ENCODE results near the gene ABCA4. TPM values are rescaled to one million over a fixed set of nuclear protein-coding genes. Genes with fewer than 3 reads are reported as not detected.

ABCA4 gene
- total RNA-seq, 1 donor from 2014 or later = 1.2 TPM

GRCh38 chr1:94056171-94056570 is 64.8 kb downstream of the ABCA4 start:
- Mint-ChIP-seq H3K27me3 (ENCODE audit: insufficient read depth, low read depth) (no peaks in the 10 kb centered on the region), H3K4me1 (no peaks in the 10 kb centered on the region), H3K36me3 (no peaks in the 10 kb centered on the region), H3K4me3 (no peak overlapping the region), H3K27ac (no peak overlapping the region), H3K9me3 (no peaks in the 10 kb centered on the region)
- no peak for DNase-seq (ENCODE audit: low spot score)
- Histone ChIP-seq H3K9ac (no peak overlapping the region), H3K27ac (no peak overlapping the region), H2AFZ (replicated peaks) (no peak overlapping the region), H3K79me2 (ENCODE audit: low read depth) (no peaks in the 10 kb centered on the region), H3K36me3 (no peaks in the 10 kb centered on the region), H3F3A (ENCODE audit: low read depth) (no peaks in the 10 kb centered on the region), H3K27me3 (no peaks in the 10 kb centered on the region), H4K20me1 (ENCODE audit: low read depth) (no peaks in the 10 kb centered on the region), H3K4me1 (peaks cover 1% of the 10 kb centered on the region), H3K4me3 (no peak overlapping the region), H3K4me2 (no peak overlapping the region), H3K9me3 (ENCODE audit: low read depth) (no peaks in the 10 kb centered on the region)
- no peak for TF ChIP-seq CTCF (IDR thresholded peaks at IDR 0.05)
- no peak for TF ChIP-seq EZH2 (IDR thresholded peaks at IDR 0.05)
- no peak for TF ChIP-seq EZH2phosphoT487 (IDR thresholded peaks at IDR 0.05)

GRCh38 chr1:94055459-94056122 is 65.4 kb downstream of the ABCA4 start:
- Histone ChIP-seq H3K4me3 (no peak overlapping the region), H3K79me2 (ENCODE audit: low read depth) (no peaks in the 10 kb centered on the region), H3K9me3 (ENCODE audit: low read depth) (no peaks in the 10 kb centered on the region), H4K20me1 (ENCODE audit: low read depth) (no peaks in the 10 kb centered on the region), H3K27ac (no peak overlapping the region), H3K9ac (no peak overlapping the region), H3K4me2 (no peak overlapping the region), H3K27me3 (no peaks in the 10 kb centered on the region), H3K4me1 (peaks cover 7% of the 10 kb centered on the region), H3F3A (ENCODE audit: low read depth) (no peaks in the 10 kb centered on the region), H3K36me3 (no peaks in the 10 kb centered on the region), H2AFZ (replicated peaks) (no peak overlapping the region)
- Mint-ChIP-seq H3K36me3 (no peaks in the 10 kb centered on the region), H3K27ac (no peak overlapping the region), H3K4me1 (no peaks in the 10 kb centered on the region), H3K4me3 (no peak overlapping the region), H3K27me3 (ENCODE audit: insufficient read depth, low read depth) (no peaks in the 10 kb centered on the region), H3K9me3 (no peaks in the 10 kb centered on the region)
- DNase-seq (ENCODE audit: low spot score) = no peak
- TF ChIP-seq CTCF (IDR thresholded peaks at IDR 0.05) (no peak), EZH2phosphoT487 (IDR thresholded peaks at IDR 0.05) (no peak), EZH2 (IDR thresholded peaks at IDR 0.05) (no peak)

- Histone ChIP-seq H3K4me3 (no peak overlapping the region), H3K27ac (no peak overlapping the region), H3K36me3 (no peaks in the 10 kb centered on the region), H3K4me2 (no peak overlapping the region), H2AFZ (replicated peaks) (no peak overlapping the region), H3K4me1 (peaks cover 26% of the 10 kb centered on the region), H3K27me3 (no peaks in the 10 kb centered on the region), H4K20me1 (ENCODE audit: low read depth) (no peaks in the 10 kb centered on the region), H3F3A (ENCODE audit: low read depth) (peaks cover 16% of the 10 kb centered on the region), H3K9me3 (ENCODE audit: low read depth) (no peaks in the 10 kb centered on the region), H3K9ac (no peak overlapping the region), H3K79me2 (ENCODE audit: low read depth) (no peaks in the 10 kb centered on the region)
- no peak for DNase-seq (ENCODE audit: low spot score)
- H3K27ac Mint-ChIP-seq = no peak overlapping the region
- H3K36me3 Mint-ChIP-seq = no peaks in the 10 kb centered on the region
- peaks cover 22% of the 10 kb centered on the region for H3K4me1 Mint-ChIP-seq
- no peaks in the 10 kb centered on the region for H3K9me3 Mint-ChIP-seq
- no peak overlapping the region for H3K4me3 Mint-ChIP-seq
- TF ChIP-seq EZH2 (IDR thresholded peaks at IDR 0.05) (no peak), CTCF (IDR thresholded peaks at IDR 0.05) (no peak)
- peaks cover 3% of the 10 kb centered on the region for H3K27me3 Mint-ChIP-seq (ENCODE audit: insufficient read depth, low read depth)
Measured at GRCh38 chr1:94050675-94051074, 70.3 kb downstream of the ABCA4 start.

All from neural progenitor cell (in vitro differentiated cells).